Fibroblast of lung (primary cell): Measurements from ENCODE around the gene GPR12.

ENCODE experiments used
- EZH2 ChIP-seq: IDR thresholded peaks from 2 replicates; pipeline ENCODE4 v1.5.1; 2012; ENCODE audit warnings: low read length, control low read depth, mild to moderate bottlenecking; ENCODE audit errors: missing control alignments
- TF ChIP-seq, protein P1 (sequence below), 2 donors: IDR thresholded peaks in 1 of 2; conservative IDR thresholded peaks in 1 of 2; 1 replicate in 1 of 2; 2 replicates in 1 of 2; pipeline ENCODE4 v1.5.1; 2011 to 2012; ENCODE audit warnings: low read length in 2 of 2, control low read depth in 1 of 2, inconsistent platforms in 1 of 2, low read depth in 1 of 2, mild to moderate bottlenecking in 1 of 2

DNA sequence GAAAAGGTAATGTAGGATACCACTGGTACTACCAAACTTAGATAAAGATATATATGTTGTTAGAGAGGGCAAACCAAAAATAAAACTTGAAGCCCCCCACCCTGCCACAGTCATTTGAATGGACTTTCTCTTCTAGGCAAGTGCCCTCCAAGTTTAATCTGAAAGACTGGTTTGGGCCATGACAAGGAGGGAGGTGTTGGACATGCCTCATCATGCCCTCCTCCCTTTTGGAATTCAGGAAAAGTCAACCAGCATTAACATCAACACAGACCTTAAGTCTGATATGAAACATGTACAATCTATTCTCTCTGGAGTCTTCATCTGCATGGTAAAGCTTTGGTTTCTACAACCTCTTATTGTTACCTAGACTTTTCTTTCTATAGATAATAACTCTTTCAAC lies 46.3 kb upstream of the GPR12 start:
- TF ChIP-seq, protein P1, sequence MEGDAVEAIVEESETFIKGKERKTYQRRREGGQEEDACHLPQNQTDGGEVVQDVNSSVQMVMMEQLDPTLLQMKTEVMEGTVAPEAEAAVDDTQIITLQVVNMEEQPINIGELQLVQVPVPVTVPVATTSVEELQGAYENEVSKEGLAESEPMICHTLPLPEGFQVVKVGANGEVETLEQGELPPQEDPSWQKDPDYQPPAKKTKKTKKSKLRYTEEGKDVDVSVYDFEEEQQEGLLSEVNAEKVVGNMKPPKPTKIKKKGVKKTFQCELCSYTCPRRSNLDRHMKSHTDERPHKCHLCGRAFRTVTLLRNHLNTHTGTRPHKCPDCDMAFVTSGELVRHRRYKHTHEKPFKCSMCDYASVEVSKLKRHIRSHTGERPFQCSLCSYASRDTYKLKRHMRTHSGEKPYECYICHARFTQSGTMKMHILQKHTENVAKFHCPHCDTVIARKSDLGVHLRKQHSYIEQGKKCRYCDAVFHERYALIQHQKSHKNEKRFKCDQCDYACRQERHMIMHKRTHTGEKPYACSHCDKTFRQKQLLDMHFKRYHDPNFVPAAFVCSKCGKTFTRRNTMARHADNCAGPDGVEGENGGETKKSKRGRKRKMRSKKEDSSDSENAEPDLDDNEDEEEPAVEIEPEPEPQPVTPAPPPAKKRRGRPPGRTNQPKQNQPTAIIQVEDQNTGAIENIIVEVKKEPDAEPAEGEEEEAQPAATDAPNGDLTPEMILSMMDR (conservative IDR thresholded peaks at IDR 0.05 in 1 of 2, IDR thresholded peaks at IDR 0.05 in 1 of 2; ENCODE audit: low read depth in 1 of 2, low read length in 2 of 2) = no peak
- no peak for TF ChIP-seq EZH2
